ENCODE data around the gene TMEM250. TPM values are rescaled to one million over a fixed set of nuclear protein-coding genes. Genes with fewer than 3 reads are reported as not detected.

TMEM250 gene
- total and polyA plus RNA-seq, 9 of the 15 experiments (the other 6 are each of a cell fraction or from before 2014, with no cell fraction given) = 0.32 to 44.6 (median 12.2) TPM

DNA sequence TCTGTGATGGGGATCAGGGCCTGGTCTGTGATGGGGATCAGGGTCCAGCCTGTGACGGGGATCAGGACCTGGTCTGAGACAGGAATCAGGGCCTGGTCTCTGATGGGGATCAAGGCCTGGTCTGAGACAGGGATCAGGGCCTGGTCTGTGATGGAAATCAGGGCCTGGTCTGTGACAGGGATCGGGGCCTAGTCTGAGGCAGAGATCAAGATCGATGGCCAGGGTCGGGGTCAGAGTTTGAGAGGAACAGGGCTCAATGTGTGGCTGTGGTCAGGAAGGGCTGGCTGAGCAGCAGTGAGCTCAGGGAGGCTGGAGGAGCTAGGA lies 33.8 kb upstream of the TMEM250 start:
- FAIRE-seq (no peak), DNase-seq (ENCODE audit: extremely low read depth in 1 of 4, low spot score in 3 of 4) (no peak), ATAC-seq (no peak)
- intact Hi-C loops (cut with micrococcal nuclease) = no loop called here
- Histone ChIP-seq H3K4me3 (no peak overlapping the region), H3K9me3 (replicated peaks; ENCODE audit: control insufficient read depth, insufficient read depth, low read depth, low read length) (no peaks in the 10 kb centered on the region), H3K9me1 (ENCODE audit: control insufficient read depth, insufficient read depth, low read length) (peaks cover 2% of the 10 kb centered on the region), H3K4me2 (ENCODE audit: insufficient read depth, low read length) (no peak overlapping the region), H3K27ac (ENCODE audit: extremely low read depth, low read depth, low read length) (no peak overlapping the region), H3K4me1 (replicated peaks in 1 of 2; ENCODE audit: control insufficient read depth in 2 of 2, insufficient read depth in 2 of 2, low read length in 2 of 2) (peaks cover 0 to 52% of the 10 kb centered on the region in 2 experiments; a peak in 2 of 5 replicates), H3K79me2 (ENCODE audit: control insufficient read depth, insufficient read depth, low read length) (no peaks in the 10 kb centered on the region), H3K9ac (ENCODE audit: insufficient read depth in 1 of 2, low read depth in 2 of 2, low read length in 2 of 2) (peak overlapping the region in 1 of 2 experiments; percentile 45; a peak in 1 of 4 replicates), H2AFZ (ENCODE audit: low read depth, low read length) (no peak overlapping the region), H4K20me1 (replicated peaks; ENCODE audit: control insufficient read depth, insufficient read depth, low read length) (peaks cover 4% of the 10 kb centered on the region; the same call in 1 of the 2 replicates), H3K27me3 (ENCODE audit: control insufficient read depth in 2 of 2, insufficient read depth in 2 of 2, low read length in 2 of 2) (peaks cover 30 to 45% of the 10 kb centered on the region in 2 experiments), H3K36me3 (ENCODE audit: control insufficient read depth, insufficient read depth, low read length) (no peaks in the 10 kb centered on the region)
- WGBS (ENCODE audit: insufficient coverage, low coverage, missing lambda C conversion rate) = 40% methylated on average over 2 of the region's 4 CpGs
- ChIA-PET POLR2A (interaction anchor here (1.2 to 1.4 kb wide), 2 partner anchors 13 to 36 kb away, joined by 3 read pairs; no protein-coding TSS in a partner anchor), CTCF (ENCODE audit: low intra/inter-chr PET ratio) (no interaction called here)
- no TSS peak for BruUV-seq (replicated peaks)
- TF ChIP-seq GTF2E2 (tag; IDR thresholded peaks at IDR 0.05) (no peak), MAFF (IDR thresholded peaks at IDR 0.05; ENCODE audit: low read length) (no peak)
- TF ChIP-seq, protein P1, sequence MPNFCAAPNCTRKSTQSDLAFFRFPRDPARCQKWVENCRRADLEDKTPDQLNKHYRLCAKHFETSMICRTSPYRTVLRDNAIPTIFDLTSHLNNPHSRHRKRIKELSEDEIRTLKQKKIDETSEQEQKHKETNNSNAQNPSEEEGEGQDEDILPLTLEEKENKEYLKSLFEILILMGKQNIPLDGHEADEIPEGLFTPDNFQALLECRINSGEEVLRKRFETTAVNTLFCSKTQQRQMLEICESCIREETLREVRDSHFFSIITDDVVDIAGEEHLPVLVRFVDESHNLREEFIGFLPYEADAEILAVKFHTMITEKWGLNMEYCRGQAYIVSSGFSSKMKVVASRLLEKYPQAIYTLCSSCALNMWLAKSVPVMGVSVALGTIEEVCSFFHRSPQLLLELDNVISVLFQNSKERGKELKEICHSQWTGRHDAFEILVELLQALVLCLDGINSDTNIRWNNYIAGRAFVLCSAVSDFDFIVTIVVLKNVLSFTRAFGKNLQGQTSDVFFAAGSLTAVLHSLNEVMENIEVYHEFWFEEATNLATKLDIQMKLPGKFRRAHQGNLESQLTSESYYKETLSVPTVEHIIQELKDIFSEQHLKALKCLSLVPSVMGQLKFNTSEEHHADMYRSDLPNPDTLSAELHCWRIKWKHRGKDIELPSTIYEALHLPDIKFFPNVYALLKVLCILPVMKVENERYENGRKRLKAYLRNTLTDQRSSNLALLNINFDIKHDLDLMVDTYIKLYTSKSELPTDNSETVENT (CRISPR knock-in tag; IDR thresholded peaks at IDR 0.05) = no peak
- TF ChIP-seq, protein P2, sequence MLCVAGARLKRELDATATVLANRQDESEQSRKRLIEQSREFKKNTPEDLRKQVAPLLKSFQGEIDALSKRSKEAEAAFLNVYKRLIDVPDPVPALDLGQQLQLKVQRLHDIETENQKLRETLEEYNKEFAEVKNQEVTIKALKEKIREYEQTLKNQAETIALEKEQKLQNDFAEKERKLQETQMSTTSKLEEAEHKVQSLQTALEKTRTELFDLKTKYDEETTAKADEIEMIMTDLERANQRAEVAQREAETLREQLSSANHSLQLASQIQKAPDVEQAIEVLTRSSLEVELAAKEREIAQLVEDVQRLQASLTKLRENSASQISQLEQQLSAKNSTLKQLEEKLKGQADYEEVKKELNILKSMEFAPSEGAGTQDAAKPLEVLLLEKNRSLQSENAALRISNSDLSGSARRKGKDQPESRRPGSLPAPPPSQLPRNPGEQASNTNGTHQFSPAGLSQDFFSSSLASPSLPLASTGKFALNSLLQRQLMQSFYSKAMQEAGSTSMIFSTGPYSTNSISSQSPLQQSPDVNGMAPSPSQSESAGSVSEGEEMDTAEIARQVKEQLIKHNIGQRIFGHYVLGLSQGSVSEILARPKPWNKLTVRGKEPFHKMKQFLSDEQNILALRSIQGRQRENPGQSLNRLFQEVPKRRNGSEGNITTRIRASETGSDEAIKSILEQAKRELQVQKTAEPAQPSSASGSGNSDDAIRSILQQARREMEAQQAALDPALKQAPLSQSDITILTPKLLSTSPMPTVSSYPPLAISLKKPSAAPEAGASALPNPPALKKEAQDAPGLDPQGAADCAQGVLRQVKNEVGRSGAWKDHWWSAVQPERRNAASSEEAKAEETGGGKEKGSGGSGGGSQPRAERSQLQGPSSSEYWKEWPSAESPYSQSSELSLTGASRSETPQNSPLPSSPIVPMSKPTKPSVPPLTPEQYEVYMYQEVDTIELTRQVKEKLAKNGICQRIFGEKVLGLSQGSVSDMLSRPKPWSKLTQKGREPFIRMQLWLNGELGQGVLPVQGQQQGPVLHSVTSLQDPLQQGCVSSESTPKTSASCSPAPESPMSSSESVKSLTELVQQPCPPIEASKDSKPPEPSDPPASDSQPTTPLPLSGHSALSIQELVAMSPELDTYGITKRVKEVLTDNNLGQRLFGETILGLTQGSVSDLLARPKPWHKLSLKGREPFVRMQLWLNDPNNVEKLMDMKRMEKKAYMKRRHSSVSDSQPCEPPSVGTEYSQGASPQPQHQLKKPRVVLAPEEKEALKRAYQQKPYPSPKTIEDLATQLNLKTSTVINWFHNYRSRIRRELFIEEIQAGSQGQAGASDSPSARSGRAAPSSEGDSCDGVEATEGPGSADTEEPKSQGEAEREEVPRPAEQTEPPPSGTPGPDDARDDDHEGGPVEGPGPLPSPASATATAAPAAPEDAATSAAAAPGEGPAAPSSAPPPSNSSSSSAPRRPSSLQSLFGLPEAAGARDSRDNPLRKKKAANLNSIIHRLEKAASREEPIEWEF (CRISPR knock-in tag; IDR thresholded peaks at IDR 0.05) = no peak
- in situ Hi-C loops (cut with MboI) = no loop called here
